Activated T-helper 17 cell treated with anti-CD3 and anti-CD28 coated beads, Interleukin-2, amount 50 U/mL, for 72 hours (primary cell): ENCODE measurements around the gene ATG7. TPM values are rescaled to one million over a fixed set of nuclear protein-coding genes. Genes with fewer than 3 reads are reported as not detected.
"Not testable (repeated sequence)": the region's sequence is repeated elsewhere in the genome, so short reads cannot be mapped to it uniquely, and the experiment has no call there.

Experiments used
- ATAC-seq: fragments of 150-1000 bp; cut with Tn5 transposase; replicated peaks from 2 replicates; pipeline ENCODE4 v1.10.0; 2021; ENCODE audit warnings: mild to moderate bottlenecking, moderate library complexity
- H3K27ac Mint-ChIP-seq: one replicate; pipeline ENCODE4 v1.8.0; 2022; ENCODE audit warnings: mixed read lengths
- H3K27me3 Mint-ChIP-seq: one replicate; pipeline ENCODE4 v1.8.0; 2022; ENCODE audit warnings: mixed read lengths
- H3K36me3 Mint-ChIP-seq: one replicate; pipeline ENCODE4 v1.8.0; 2022; ENCODE audit warnings: low read depth, mild to moderate bottlenecking, mixed read lengths
- H3K4me1 Mint-ChIP-seq: one replicate; pipeline ENCODE4 v1.8.0; 2022; ENCODE audit warnings: mixed read lengths
- H3K4me3 Mint-ChIP-seq: one replicate; pipeline ENCODE4 v1.8.0; 2022; ENCODE audit warnings: mild to moderate bottlenecking, mixed read lengths
- H3K9me3 Mint-ChIP-seq: one replicate; pipeline ENCODE4 v1.8.0; 2022; ENCODE audit warnings: mixed read lengths
- total RNA-seq, 2 donors: library from RNA; stranded (reverse); gene quantifications; one replicate each; pipeline ENCODE4 v1.2.3, GENCODE V29; 2022

Gene ATG7
- total RNA-seq, 2 donors from 2014 or later: 34.6 to 37.7 TPM

DNA sequence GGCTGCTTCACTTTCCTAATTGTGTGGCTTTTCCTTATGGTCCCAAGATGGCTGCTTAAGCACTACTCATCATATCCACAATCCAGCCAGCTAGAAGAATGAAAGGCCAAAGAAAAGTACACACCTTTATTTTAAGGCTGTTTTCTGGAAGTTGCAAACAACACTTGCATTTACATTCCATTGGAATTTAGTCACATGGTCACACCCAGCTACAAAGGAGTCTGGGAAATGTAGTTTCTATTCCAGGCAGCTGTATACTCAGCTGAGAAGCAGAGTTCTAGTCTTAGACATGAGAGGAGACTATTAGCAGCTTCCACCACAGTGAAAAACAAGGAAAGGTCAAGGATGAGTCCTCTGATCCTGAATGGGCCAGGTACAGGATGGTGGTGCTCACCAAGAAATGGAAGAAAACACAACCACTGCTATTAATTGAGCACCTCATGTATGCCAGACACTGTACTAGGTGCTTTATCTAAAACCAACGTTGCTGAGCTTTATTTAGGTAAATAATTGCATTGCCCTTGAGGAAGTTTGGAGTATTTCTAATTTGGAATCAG is 28.0 kb upstream of the ATG7 start:
- Mint-ChIP-seq H3K36me3 (peaks cover 6% of the 10 kb centered on the region), H3K4me3 (no peak overlapping the region), H3K4me1 (peaks cover 12% of the 10 kb centered on the region), H3K27ac (no peak overlapping the region), H3K27me3 (peaks cover 3% of the 10 kb centered on the region), H3K9me3 (no peaks in the 10 kb centered on the region)
- no peak for ATAC-seq

DNA sequence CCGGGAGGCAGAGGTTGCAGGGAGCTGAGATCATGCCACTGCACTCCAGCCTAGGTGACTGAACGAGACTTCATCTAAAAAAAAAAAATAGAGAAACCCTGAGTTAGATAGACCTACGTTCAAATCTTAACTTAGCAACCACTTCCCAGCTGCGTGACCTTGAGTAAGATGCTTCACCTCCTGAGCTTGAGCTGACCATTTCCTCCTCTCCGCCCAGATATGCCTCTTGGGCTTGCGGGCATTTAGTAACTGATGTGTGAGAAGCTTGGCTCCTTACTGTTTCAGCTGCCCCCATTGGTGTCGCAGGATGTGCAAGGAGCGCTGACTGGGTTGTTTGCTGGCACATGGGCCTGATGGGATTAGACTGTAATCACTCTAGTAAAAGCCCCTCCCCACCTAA is 26.9 kb upstream of the ATG7 start:
- Mint-ChIP-seq H3K27ac (no peak overlapping the region), H3K27me3 (peaks cover 3% of the 10 kb centered on the region), H3K36me3 (peaks cover 3% of the 10 kb centered on the region), H3K4me1 (peaks cover 7% of the 10 kb centered on the region), H3K9me3 (peaks cover under 1% of the 10 kb centered on the region), H3K4me3 (no peak overlapping the region)
- ATAC-seq: no peak

DNA sequence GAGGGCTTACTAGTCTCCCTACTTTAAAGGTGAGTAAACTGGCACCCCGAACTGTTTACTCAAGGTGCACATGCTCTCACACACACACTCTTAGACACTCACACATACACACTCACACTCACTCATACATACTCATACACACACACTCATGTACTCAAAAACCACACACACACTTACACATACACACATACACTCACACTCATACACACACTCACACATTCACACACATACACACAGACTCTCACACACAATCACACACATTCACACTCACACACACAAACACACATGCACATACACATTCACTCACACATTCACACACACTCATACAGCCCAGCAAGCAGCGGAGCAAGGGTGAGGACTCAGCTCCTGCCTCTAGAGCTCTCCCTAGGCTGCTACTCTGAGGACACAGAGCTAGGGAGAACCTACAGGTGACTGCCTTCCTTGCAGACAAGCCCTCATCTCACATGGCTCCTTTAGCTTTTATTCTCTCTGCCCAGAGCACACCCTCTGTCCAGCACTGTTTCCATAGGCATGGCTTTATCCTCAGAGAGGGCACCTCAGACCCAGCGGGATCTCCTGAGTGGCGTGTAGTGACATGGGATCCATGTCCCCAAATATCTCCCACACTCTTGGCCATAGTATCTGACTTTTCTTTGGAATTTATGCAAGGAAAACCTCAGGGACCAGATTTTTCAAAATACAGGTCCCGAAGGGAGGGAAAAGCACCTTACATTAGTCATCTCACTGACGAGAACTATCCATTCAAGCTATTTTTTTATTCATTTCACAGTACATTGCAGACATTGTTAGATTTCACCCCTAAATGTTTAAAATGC is 26.2 kb upstream of the ATG7 start:
- ATAC-seq: no peak
- H3K27ac Mint-ChIP-seq: no peak overlapping the region

DNA sequence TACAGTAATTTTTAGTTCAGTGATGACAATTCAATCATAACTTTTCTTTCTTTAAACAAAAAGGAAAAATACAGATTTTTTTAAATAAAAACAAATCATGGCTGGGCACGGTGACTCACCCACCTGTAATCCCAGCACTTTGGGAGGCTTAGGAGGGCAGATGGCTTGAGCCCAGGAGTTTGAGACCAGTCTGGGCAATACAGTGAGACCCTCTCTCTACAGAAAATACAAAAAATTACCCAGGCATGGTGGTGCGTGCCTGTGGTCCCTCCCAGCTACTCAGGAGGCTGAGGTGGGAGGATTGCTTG is 25.6 kb upstream of the ATG7 start:
- Mint-ChIP-seq H3K27ac (no peak overlapping the region), H3K27me3 (peaks cover 3% of the 10 kb centered on the region), H3K4me3 (no peak overlapping the region), H3K9me3 (peaks cover 4% of the 10 kb centered on the region), H3K36me3 (peaks cover 1% of the 10 kb centered on the region), H3K4me1 (peaks cover 14% of the 10 kb centered on the region)
- ATAC-seq: no peak

More for the DNA sequence above, 26.2 kb upstream of the ATG7 start:
- Mint-ChIP-seq H3K4me1 (peaks cover 8% of the 10 kb centered on the region), H3K27me3 (peaks cover 3% of the 10 kb centered on the region), H3K9me3 (peaks cover 4% of the 10 kb centered on the region), H3K4me3 (no peak overlapping the region), H3K36me3 (no peaks in the 10 kb centered on the region)

DNA sequence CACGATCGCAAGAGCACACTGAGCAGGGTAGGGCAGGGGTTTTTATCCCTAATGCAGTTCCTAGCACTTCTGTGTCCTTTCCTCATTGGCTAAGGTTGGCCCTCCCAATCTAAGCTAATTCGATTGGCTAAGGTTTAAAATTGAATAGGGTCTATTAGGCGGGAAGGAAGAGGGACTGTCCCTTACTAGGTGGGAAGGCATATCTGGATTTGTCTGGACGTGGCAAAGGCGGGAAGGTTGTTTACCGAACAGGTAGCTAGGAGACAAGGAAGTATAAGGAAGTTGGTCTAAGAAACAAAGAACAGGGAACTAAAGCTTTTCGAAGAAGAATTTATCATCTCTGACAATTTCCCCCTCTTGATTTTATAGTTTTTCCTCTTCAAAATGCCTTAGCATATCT is 24.8 kb upstream of the ATG7 start:
- H3K9me3 Mint-ChIP-seq: peaks cover 4% of the 10 kb centered on the region
- H3K27me3 Mint-ChIP-seq: peaks cover 3% of the 10 kb centered on the region
- no peak for ATAC-seq
- peaks cover 5% of the 10 kb centered on the region for H3K36me3 Mint-ChIP-seq
- no peak overlapping the region for H3K27ac Mint-ChIP-seq
- H3K4me1 Mint-ChIP-seq: peaks cover 18% of the 10 kb centered on the region
- no peak overlapping the region for H3K4me3 Mint-ChIP-seq

DNA sequence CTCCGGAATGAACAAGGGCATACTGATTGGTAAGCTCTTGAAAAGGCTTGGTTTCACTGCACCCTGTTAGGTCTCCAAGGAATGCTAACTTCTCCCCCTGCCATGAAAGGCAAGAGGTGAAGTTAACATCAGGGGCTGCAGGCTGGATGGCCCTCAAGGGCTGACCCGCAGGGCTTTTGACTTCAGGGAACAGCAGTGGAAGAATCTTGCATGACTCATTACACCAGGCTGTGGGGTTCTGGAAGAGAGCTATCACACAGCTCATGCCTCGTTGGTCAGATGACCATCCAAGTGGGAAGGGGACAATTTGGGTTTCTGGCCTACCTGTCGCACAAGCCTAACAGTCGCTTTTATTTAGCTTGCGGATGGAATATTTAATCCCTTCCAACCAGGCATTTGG is 23.6 kb upstream of the ATG7 start:
- peaks cover 2% of the 10 kb centered on the region for H3K27me3 Mint-ChIP-seq
- peaks cover 4% of the 10 kb centered on the region for H3K9me3 Mint-ChIP-seq
- no peak for ATAC-seq
- H3K4me3 Mint-ChIP-seq: no peak overlapping the region
- no peak overlapping the region for H3K27ac Mint-ChIP-seq
- peaks cover 18% of the 10 kb centered on the region for H3K4me1 Mint-ChIP-seq
- H3K36me3 Mint-ChIP-seq: peaks cover 5% of the 10 kb centered on the region

DNA sequence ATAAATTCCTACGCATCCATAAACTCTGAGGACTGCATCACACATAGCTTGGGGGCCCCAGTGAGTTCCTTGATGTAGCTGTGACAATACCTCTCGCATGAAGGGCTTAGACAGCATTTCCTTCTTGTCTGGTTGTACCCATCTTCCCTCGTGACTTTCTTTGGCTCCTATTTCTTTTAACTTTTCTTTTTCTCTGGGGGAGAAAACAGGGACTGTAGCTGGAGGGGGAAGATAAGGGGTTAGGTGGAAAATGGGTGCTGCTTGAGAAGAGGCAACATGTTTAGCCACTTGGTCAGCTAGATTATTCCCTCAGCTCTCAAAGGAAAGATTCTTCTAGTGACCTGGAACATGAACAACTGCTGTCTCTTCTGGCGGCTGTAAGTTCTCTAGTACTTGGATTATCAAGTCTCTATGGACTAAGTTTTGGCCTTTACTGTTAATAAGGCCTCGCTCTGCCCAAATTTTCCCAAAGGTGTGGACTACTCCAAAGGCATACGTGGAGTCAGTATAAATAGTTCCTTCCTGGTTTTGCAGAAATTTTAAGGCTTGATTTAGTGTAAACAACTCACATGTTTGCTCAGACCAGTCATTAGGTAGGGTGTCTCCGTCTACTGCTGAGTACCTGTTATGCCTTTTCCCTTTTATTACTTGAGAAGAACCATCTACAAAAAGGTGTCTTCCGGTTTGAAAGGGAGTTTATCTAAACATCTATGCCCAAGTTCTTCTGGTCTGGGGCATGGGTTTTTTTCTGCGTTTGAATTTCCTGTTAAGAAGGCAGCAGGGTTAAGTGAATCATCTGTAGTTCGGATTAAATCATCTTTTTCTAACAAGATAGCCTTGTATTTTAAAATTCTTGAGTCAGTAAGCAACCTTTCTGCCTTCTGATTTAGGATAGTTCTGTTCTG is 21.0 kb upstream of the ATG7 start:
- peaks cover 4% of the 10 kb centered on the region for H3K9me3 Mint-ChIP-seq
- no peaks in the 10 kb centered on the region for H3K27me3 Mint-ChIP-seq
- ATAC-seq: peak; percentile 88
- peak overlapping the region; percentile 87 for H3K27ac Mint-ChIP-seq
- peaks cover 18% of the 10 kb centered on the region for H3K4me1 Mint-ChIP-seq
- H3K36me3 Mint-ChIP-seq: peaks cover 14% of the 10 kb centered on the region
- peak overlapping the region; percentile 78 for H3K4me3 Mint-ChIP-seq

DNA sequence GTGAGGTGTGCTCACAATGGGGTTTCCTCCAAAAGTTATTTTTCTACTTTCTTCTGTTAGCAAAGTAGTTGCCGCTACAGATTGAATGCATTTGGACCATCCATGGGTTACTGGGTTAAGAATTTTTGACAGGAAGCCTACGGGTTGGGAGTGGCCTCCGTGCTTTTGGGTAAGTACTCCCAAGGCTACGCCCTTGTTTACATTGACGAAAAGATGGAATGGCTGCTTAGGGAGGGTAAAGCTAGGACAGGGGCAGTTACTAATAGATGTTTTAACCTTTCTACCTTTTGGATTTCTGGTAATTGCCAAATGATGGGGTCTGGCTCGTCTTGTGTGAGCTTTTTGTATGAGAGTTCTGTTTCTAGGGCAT is 20.4 kb upstream of the ATG7 start:
- ATAC-seq: peak; percentile 44
- peak overlapping the region; percentile 78 for H3K4me3 Mint-ChIP-seq
- peak overlapping the region; percentile 87 for H3K27ac Mint-ChIP-seq

DNA sequence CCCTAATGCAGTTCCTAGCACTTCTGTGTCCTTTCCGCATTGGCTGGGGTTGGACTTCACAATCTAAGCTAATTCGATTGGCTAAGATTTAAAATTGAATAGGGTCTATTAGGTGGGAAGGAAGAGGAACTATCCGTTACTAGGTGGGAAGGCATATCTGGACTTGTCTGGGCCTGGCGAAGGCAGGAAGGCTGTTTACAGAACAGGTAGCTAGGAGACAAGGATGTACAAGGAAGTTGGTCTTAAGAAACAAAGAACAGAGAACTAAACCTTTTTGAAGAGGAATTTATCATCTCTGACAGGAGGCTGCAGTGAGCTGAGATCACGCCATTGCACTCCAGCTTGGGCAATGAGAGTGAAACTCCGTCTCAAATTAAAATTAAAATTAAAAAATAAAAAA is 17.3 kb upstream of the ATG7 start:
- peaks cover 21% of the 10 kb centered on the region for H3K36me3 Mint-ChIP-seq
- H3K27me3 Mint-ChIP-seq: no peaks in the 10 kb centered on the region
- no peak overlapping the region for H3K27ac Mint-ChIP-seq
- ATAC-seq: no peak
- peaks cover 18% of the 10 kb centered on the region for H3K4me1 Mint-ChIP-seq
- H3K4me3 Mint-ChIP-seq: no peak overlapping the region
- peaks cover 4% of the 10 kb centered on the region for H3K9me3 Mint-ChIP-seq

More for the DNA sequence above, 20.4 kb upstream of the ATG7 start:
- Mint-ChIP-seq H3K36me3 (peaks cover 14% of the 10 kb centered on the region), H3K9me3 (peaks cover 4% of the 10 kb centered on the region), H3K27me3 (no peaks in the 10 kb centered on the region), H3K4me1 (peaks cover 18% of the 10 kb centered on the region)

DNA sequence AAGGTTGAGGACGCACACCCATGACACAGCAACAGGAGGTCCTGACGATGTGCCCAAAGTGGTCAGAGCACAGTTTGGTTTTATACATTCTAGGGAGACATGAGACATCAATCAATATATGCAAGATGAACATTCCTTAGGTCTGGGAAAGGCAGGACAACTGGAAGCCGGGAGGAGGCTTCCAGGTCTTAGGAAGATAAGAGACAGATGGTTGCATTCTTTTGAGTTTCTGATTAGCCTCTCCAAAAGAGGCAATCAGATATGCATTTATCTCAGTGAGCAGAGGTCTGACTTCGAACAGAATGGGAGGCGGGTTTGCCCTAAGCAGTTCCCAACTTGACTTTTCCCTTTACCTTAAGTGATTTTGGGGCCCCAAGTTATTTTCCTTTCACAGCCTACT is 16.7 kb upstream of the ATG7 start:
- not testable (repeated sequence) for H3K27me3 Mint-ChIP-seq, H3K27ac Mint-ChIP-seq, H3K4me3 Mint-ChIP-seq, H3K9me3 Mint-ChIP-seq, ATAC-seq
- peaks cover 15% of the 10 kb centered on the region for H3K4me1 Mint-ChIP-seq
- H3K36me3 Mint-ChIP-seq: peaks cover 21% of the 10 kb centered on the region

DNA sequence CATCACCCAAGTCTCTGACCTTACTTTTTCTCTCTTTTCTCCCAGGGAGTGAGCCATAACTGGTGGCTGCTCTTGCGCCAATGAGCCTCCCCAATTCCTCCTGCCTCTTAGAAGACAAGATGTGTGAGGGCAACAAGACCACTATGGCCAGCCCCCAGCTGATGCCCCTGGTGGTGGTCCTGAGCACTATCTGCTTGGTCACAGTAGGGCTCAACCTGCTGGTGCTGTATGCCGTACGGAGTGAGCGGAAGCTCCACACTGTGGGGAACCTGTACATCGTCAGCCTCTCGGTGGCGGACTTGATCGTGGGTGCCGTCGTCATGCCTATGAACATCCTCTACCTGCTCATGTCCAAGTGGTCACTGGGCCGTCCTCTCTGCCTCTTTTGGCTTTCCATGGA is 13.2 kb upstream of the ATG7 start:
- no peak for ATAC-seq
- no peaks in the 10 kb centered on the region for H3K4me1 Mint-ChIP-seq
- no peak overlapping the region for H3K27ac Mint-ChIP-seq
- no peak overlapping the region for H3K4me3 Mint-ChIP-seq
- peaks cover 15% of the 10 kb centered on the region for H3K36me3 Mint-ChIP-seq
- no peaks in the 10 kb centered on the region for H3K27me3 Mint-ChIP-seq
- H3K9me3 Mint-ChIP-seq: no peaks in the 10 kb centered on the region

DNA sequence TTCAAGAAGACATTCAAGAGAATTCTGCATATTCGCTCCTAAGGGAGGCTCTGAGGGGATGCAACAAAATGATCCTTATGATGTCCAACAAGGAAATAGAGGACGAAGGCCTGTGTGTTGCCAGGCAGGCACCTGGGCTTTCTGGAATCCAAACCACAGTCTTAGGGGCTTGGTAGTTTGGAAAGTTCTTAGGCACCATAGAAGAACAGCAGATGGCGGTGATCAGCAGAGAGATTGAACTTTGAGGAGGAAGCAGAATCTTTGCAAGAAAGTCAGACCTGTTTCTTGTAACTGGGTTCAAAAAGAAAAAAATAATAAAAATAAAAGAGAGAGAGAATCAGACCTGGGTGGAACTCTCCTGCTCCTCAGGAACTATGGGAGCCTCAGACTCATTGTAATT is 11.7 kb upstream of the ATG7 start:
- Mint-ChIP-seq H3K4me1 (no peaks in the 10 kb centered on the region), H3K4me3 (no peak overlapping the region), H3K27me3 (peaks cover 6% of the 10 kb centered on the region), H3K27ac (no peak overlapping the region), H3K9me3 (no peaks in the 10 kb centered on the region), H3K36me3 (peaks cover 14% of the 10 kb centered on the region)
- no peak for ATAC-seq

DNA sequence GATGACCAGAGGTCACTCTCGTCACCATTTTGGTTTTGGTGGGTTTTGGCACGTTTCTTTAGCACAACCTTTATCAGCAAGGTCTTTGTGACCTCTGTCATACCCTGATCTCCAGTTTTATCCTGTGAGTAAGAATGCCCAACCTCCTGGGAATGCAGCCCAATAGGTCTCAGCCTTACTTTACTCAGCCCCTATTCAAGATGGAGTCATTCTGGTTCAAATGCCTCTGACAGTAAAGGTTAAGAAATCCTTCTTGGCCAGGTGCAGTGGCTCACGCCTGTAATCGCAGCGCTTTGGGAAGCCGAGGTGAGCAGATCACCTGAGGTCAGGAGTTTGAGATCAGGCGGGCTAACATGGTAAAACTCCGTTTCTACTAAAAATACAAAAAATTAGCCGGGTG is 3.2 kb upstream of the ATG7 start:
- Mint-ChIP-seq H3K27me3 (peaks cover 9% of the 10 kb centered on the region), H3K27ac (no peak overlapping the region), H3K36me3 (peaks cover 16% of the 10 kb centered on the region), H3K9me3 (no peaks in the 10 kb centered on the region), H3K4me1 (peaks cover 16% of the 10 kb centered on the region), H3K4me3 (no peak overlapping the region)
- no peak for ATAC-seq

DNA sequence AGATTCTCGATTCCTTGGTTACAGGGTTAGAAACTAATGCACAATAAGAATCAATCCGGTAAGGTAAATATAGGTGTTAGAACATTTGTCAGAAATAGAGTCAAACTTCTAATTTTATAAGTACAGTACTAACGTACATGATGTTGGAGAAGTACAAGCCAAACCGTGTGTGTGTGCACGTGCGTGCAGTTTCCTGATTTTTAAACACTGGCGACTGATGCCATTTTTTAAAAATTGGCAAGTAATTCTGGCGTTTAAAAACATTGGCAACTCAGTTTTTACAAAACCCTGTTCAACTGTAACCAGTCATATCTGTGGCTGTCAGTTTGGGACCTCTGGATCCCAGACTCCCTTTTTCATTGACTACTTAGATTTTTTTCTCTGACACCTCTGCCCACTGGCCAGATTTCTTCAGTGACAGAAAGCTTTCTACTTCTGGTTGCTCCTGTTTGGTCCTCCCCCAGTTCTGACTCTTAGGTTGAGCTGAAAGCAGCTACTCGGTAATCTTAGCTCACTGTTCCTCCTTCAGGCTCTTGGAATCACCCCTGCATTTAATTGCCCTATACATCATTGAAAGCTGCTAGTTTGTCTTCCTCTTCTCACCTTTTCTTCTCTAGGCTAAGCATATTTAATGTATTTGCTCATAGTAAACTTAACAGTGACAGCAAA is 843 bp downstream of the ATG7 start:
- Mint-ChIP-seq H3K4me3 (peak overlapping the region; percentile 97), H3K27me3 (no peaks in the 10 kb centered on the region), H3K4me1 (peaks cover 44% of the 10 kb centered on the region), H3K9me3 (peaks cover 5% of the 10 kb centered on the region), H3K36me3 (peaks cover 48% of the 10 kb centered on the region), H3K27ac (peak overlapping the region; percentile 99)
- ATAC-seq: no peak
